ENCODE results near the gene PTPRCAP. TPM values are rescaled to one million over a fixed set of nuclear protein-coding genes. Genes with fewer than 3 reads are reported as not detected.
"Not testable (repeated sequence)": the region's sequence is repeated elsewhere in the genome, so short reads cannot be mapped to it uniquely, and the experiment has no call there.

PTPRCAP gene
- total RNA-seq, 1 experiment from 2014 or later, result 0.56 TPM

GRCh38 chr11:67429722-67430121, 7.8 kb downstream of the PTPRCAP start:
- Histone ChIP-seq H3K36me3 (ENCODE audit: insufficient read depth, low read length, poor library complexity, severe bottlenecking) (peaks cover 20% of the 10 kb centered on the region), H3K9me3 (ENCODE audit: low read depth, low read length, poor library complexity, severe bottlenecking) (no peaks in the 10 kb centered on the region), H3K4me1 (ENCODE audit: insufficient read depth, low read length, poor library complexity, severe bottlenecking) (peaks cover 11% of the 10 kb centered on the region), H3K4me3 (ENCODE audit: low read depth, low read length, poor library complexity, severe bottlenecking) (no peak overlapping the region), H3K27ac (ENCODE audit: low read depth, low read length, poor library complexity, severe bottlenecking) (no peak overlapping the region), H3K27me3 (replicated peaks; ENCODE audit: insufficient read depth, low read depth, low read length, poor library complexity) (no peaks in the 10 kb centered on the region)
- DNase-seq (ENCODE audit: low spot score), result no peak
- POLR2A ChIA-PET (ENCODE audit: low non-redundant PET), result interaction anchor here (0.6 kb wide), 1 partner anchor 53 kb away, joined by 7 read pairs; the partner anchor contains the start of gene AIP
- no peak for TF ChIP-seq CTCF (conservative IDR thresholded peaks at IDR 0.05; ENCODE audit: low read depth, low read length)
- TF ChIP-seq EZH2 (IDR thresholded peaks at IDR 0.05; ENCODE audit: borderline replicate concordance, low read depth, low read length, poor library complexity, severe bottlenecking), result no peak
- BruUV-seq (replicated peaks), result no TSS peak
- CTCF ChIA-PET, result no interaction called here
- intact Hi-C loops (cut with micrococcal nuclease; ENCODE audit: unreplicated experiment), result no loop called here

GRCh38 chr11:67429038-67429668, 8.3 kb downstream of the PTPRCAP start:
- peak overlapping the region; percentile 74 for H3K4me3 ChIP-seq (ENCODE audit: low read depth, low read length, poor library complexity, severe bottlenecking)
- intact Hi-C loops (cut with micrococcal nuclease; ENCODE audit: unreplicated experiment), result no loop called here
- DNase-seq (ENCODE audit: low spot score), result no peak
- TSS peak; percentile 46 for BruUV-seq (replicated peaks)
- CTCF ChIA-PET, result no interaction called here
- H3K27ac ChIP-seq (ENCODE audit: low read depth, low read length, poor library complexity, severe bottlenecking), result peak overlapping the region; percentile 78
- peaks cover 15% of the 10 kb centered on the region for H3K36me3 ChIP-seq (ENCODE audit: insufficient read depth, low read length, poor library complexity, severe bottlenecking)
- peaks cover 11% of the 10 kb centered on the region for H3K4me1 ChIP-seq (ENCODE audit: insufficient read depth, low read length, poor library complexity, severe bottlenecking)
- no peaks in the 10 kb centered on the region for H3K9me3 ChIP-seq (ENCODE audit: low read depth, low read length, poor library complexity, severe bottlenecking)
- no peaks in the 10 kb centered on the region for H3K27me3 ChIP-seq (replicated peaks; ENCODE audit: insufficient read depth, low read depth, low read length, poor library complexity)
- POLR2A ChIA-PET (ENCODE audit: low non-redundant PET), result interaction anchor here (0.6 kb wide), 1 partner anchor 54 kb away, joined by 7 read pairs; the partner anchor contains the start of gene AIP
- no peak for TF ChIP-seq CTCF (conservative IDR thresholded peaks at IDR 0.05; ENCODE audit: low read depth, low read length)
- TF ChIP-seq EZH2 (IDR thresholded peaks at IDR 0.05; ENCODE audit: borderline replicate concordance, low read depth, low read length, poor library complexity, severe bottlenecking), result no peak

DNA sequence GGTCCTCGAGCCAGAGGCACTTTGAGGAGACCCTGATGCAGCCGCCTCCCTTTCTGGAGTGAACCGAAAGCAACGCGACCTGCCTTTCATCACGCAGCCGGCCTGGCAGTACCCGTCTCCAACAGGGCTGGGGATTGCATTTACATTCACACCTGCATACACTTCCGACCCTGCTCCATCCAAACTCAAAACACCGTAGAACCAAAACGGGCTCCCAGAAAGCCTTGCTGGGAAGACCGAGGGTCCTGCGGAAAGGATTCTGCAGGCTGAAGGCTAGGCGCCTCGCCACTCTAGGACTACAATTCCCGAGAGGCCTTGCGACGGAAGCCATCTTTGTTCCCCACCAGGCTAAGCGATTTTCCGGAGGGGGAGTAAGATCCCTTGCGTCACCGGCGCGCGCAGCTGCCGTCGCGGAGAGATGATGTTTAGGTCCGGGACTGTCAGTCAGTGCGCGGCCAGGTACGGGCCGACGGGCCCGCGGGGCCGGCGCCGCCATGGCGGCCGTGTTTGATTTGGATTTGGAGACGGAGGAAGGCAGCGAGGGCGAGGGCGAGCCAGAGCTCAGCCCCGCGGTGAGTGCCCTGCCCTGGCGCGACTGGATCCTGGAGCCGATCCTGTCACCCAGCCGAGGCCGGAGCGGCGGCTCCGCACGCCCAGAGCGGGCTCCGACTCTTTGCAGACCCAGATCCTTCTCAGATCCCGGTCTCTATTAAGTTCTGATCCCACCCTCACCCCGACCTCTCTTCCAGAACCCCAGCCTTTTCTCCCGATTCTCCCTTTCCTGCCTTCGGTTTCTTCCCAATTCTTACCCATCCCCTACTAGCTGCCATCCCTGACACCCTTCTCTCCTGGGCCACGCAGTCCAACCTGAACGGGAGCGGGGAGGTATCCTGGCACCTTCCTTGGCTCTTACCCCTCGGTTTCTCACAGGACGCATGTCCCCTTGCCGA, 9.2 kb downstream of the PTPRCAP start, which contains the start of gene RPS6KB2:
RPS6KB2 (plus strand) TSS at position 443 of the 950 bp plus-strand sequence; CDS start at position 495, 52 bp downstream.
- CTCF ChIA-PET, result no interaction called here
- Histone ChIP-seq H3K4me3 (ENCODE audit: low read depth, low read length, poor library complexity, severe bottlenecking) (peak within 1 kb of the TSS; percentile 74), H3K4me1 (ENCODE audit: insufficient read depth, low read length, poor library complexity, severe bottlenecking) (peaks cover 11% of the 10 kb centered on the region), H3K36me3 (ENCODE audit: insufficient read depth, low read length, poor library complexity, severe bottlenecking) (peaks cover 8% of the 10 kb centered on the region), H3K27ac (ENCODE audit: low read depth, low read length, poor library complexity, severe bottlenecking) (peak within 1 kb of the TSS; percentile 78), H3K27me3 (replicated peaks; ENCODE audit: insufficient read depth, low read depth, low read length, poor library complexity) (no peaks in the 10 kb centered on the region), H3K9me3 (ENCODE audit: low read depth, low read length, poor library complexity, severe bottlenecking) (no peaks in the 10 kb centered on the region)
- POLR2A ChIA-PET (ENCODE audit: low non-redundant PET), result no interaction called here
- DNase-seq (ENCODE audit: low spot score), result peak; percentile 99
- intact Hi-C loops (cut with micrococcal nuclease; ENCODE audit: unreplicated experiment), result no loop called here
- no peak for TF ChIP-seq EZH2 (IDR thresholded peaks at IDR 0.05; ENCODE audit: borderline replicate concordance, low read depth, low read length, poor library complexity, severe bottlenecking)
- TF ChIP-seq CTCF (conservative IDR thresholded peaks at IDR 0.05; ENCODE audit: low read depth, low read length), result no peak
- BruUV-seq (replicated peaks), result no TSS peak

DNA sequence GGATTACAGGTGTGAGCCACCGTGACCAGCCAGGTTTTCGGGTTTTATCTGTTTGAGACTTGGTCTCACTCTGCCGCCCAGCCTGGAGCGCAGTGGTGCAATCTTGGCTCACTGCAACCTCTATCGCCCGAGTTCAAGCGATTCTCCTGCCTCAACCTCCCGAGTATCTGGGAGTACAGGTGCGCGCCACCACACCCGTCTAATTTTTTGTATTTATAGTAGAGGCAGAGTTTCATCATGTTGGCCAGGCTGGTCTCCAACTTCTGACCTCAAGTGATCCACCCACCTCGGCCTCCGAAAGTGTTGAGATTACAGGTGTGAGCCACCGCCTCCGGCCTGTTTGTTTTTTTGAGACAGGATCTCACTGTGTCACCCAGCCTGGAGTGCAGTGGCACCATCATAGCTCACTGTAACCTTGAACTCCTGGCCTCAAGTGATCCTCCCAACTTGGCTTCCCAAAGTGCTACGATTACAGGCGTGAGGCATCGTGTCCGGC, 10.1 kb downstream of the PTPRCAP start:
- BruUV-seq (replicated peaks); intact Hi-C loops (cut with micrococcal nuclease; ENCODE audit: unreplicated experiment); H3K27me3 ChIP-seq (replicated peaks; ENCODE audit: insufficient read depth, low read depth, low read length, poor library complexity); DNase-seq (ENCODE audit: low spot score); CTCF ChIA-PET; H3K36me3 ChIP-seq (ENCODE audit: insufficient read depth, low read length, poor library complexity, severe bottlenecking); POLR2A ChIA-PET (ENCODE audit: low non-redundant PET); H3K9me3 ChIP-seq (ENCODE audit: low read depth, low read length, poor library complexity, severe bottlenecking): not testable (repeated sequence)
- Histone ChIP-seq H3K27ac (ENCODE audit: low read depth, low read length, poor library complexity, severe bottlenecking) (peak overlapping the region; percentile 78), H3K4me3 (ENCODE audit: low read depth, low read length, poor library complexity, severe bottlenecking) (peak overlapping the region; percentile 74), H3K4me1 (ENCODE audit: insufficient read depth, low read length, poor library complexity, severe bottlenecking) (peaks cover 11% of the 10 kb centered on the region)
